ENCODE results near the gene AFM. TPM values are rescaled to one million over a fixed set of nuclear protein-coding genes. Genes with fewer than 3 reads are reported as not detected.

The AFM gene
- total and polyA plus RNA-seq, 2 donors (not counting 3 experiments of a cell fraction or from before 2014, with no cell fraction given) = not detected

- H3K27ac ChIP-seq (ENCODE audit: insufficient read depth, low read depth, low read length) = no peak overlapping the region
- ChIA-PET CTCF (interaction anchor here (0.7 to 1.1 kb wide), 2 partner anchors 202 to 461 kb away, joined by 3 read pairs; no protein-coding TSS in a partner anchor), POLR2A (no interaction called here)
- no TSS peak for BruUV-seq (replicated peaks)
- H3K79me2 ChIP-seq (ENCODE audit: control insufficient read depth, insufficient read depth, low read length) = no peaks in the 10 kb centered on the region
- DNase-seq (ENCODE audit: low read depth, low spot score) = peak; percentile 18
- no peak for FAIRE-seq
- peaks cover 2 to 5% of the 10 kb centered on the region in 2 experiments for H3K27me3 ChIP-seq (ENCODE audit: control insufficient read depth in 2 of 2, insufficient read depth in 2 of 2, low read length in 2 of 2)
- H2AFZ ChIP-seq (ENCODE audit: low read depth, low read length) = peak overlapping the region; percentile 66
- TF ChIP-seq GATA2 (IDR thresholded peaks at IDR 0.05; ENCODE audit: insufficient read depth, insufficient read length, low read depth, low read length) (no peak), JUN (IDR thresholded peaks at IDR 0.05; ENCODE audit: borderline replicate concordance, insufficient read depth, insufficient read length, low read depth) (no peak), POLR2AphosphoS5 (IDR thresholded peaks at IDR 0.05; ENCODE audit: insufficient read depth, low read depth, low read length) (no peak), FOS (IDR thresholded peaks at IDR 0.05; ENCODE audit: borderline replicate concordance, insufficient read depth, low read length) (no peak), EZH2 (IDR thresholded peaks at IDR 0.05; ENCODE audit: borderline replicate concordance, low read depth, low read length, severe bottlenecking) (no peak), POLR2A (IDR thresholded peaks at IDR 0.05; ENCODE audit: low read depth, low read length) (no peak), MAX (IDR thresholded peaks at IDR 0.05; ENCODE audit: insufficient read depth, insufficient read length) (no peak), MYC (IDR thresholded peaks at IDR 0.05; ENCODE audit: low read depth, low read length) (no peak)
- TF ChIP-seq, protein P1, sequence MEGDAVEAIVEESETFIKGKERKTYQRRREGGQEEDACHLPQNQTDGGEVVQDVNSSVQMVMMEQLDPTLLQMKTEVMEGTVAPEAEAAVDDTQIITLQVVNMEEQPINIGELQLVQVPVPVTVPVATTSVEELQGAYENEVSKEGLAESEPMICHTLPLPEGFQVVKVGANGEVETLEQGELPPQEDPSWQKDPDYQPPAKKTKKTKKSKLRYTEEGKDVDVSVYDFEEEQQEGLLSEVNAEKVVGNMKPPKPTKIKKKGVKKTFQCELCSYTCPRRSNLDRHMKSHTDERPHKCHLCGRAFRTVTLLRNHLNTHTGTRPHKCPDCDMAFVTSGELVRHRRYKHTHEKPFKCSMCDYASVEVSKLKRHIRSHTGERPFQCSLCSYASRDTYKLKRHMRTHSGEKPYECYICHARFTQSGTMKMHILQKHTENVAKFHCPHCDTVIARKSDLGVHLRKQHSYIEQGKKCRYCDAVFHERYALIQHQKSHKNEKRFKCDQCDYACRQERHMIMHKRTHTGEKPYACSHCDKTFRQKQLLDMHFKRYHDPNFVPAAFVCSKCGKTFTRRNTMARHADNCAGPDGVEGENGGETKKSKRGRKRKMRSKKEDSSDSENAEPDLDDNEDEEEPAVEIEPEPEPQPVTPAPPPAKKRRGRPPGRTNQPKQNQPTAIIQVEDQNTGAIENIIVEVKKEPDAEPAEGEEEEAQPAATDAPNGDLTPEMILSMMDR (IDR thresholded peaks at IDR 0.05; ENCODE audit: extremely low read depth in 1 of 2, insufficient read depth in 1 of 2, low read depth in 1 of 2, low read length in 2 of 2) = no peak
- no peak overlapping the region for H3K9ac ChIP-seq (replicated peaks; ENCODE audit: extremely low read depth, insufficient read depth, low read length)
- H3K36me3 ChIP-seq (ENCODE audit: control insufficient read depth in 2 of 2, extremely low read depth in 1 of 2, insufficient read depth in 2 of 2, low read length in 2 of 2) = no peaks in the 10 kb centered on the region
- intact Hi-C loops (cut with micrococcal nuclease) (no loop called here), dilution Hi-C loops (cut with MboI; ENCODE audit: extremely low pct_ligation_motif_present, low sequenced_read_pairs) (no loop called here)
- peaks cover 3% of the 10 kb centered on the region for H3K4me1 ChIP-seq (ENCODE audit: control insufficient read depth, extremely low read depth, insufficient read depth, low read length)
- no peaks in the 10 kb centered on the region for H3K9me3 ChIP-seq (replicated peaks; ENCODE audit: control insufficient read depth, insufficient read depth, low read length)
- H4K20me1 ChIP-seq (replicated peaks; ENCODE audit: control insufficient read depth, extremely low read depth, insufficient read depth, low read length) = no peaks in the 10 kb centered on the region
- H3K4me3 ChIP-seq (replicated peaks in 1 of 3; ENCODE audit: insufficient read depth in 1 of 3, low read depth in 1 of 3, low read length in 3 of 3) = peak overlapping the region in 1 of 3 experiments; percentile 27
- peak overlapping the region; percentile 64 for H3K4me2 ChIP-seq (ENCODE audit: insufficient read depth, low read length)
- no peaks in the 10 kb centered on the region for H3K9me1 ChIP-seq (replicated peaks; ENCODE audit: control insufficient read depth, extremely low read depth, insufficient read depth, low read length)
Observed at GRCh38 chr4:73499996-73500765, 18.6 kb downstream of the AFM start.

Measured in endothelial cell of umbilical vein (primary cell).